OCI-LY1 (cell line): ENCODE data around the gene CHRNB2.

Experiments
- EZH2 ChIP-seq: fragments of 200-600 bp; sonication (generic), shearing (Covaris generic); IDR thresholded peaks from 2 replicates; pipeline ENCODE4 v1.8.0; 2017; ENCODE audit warnings: borderline replicate concordance, mixed run types, mild to moderate bottlenecking, antibody characterized with exemption, low read length, moderate library complexity, mixed read lengths
- TF ChIP-seq, protein P1 (sequence below): fragments of 200-600 bp; sonication (generic), shearing (Covaris generic); IDR thresholded peaks from 2 replicates; pipeline ENCODE4 v1.5.1; 2017; ENCODE audit warnings: mild to moderate bottlenecking, antibody characterized with exemption, low read length, moderate library complexity, mixed read lengths

GRCh38 chr1:154584267-154584994, 16.9 kb downstream of the CHRNB2 start:
- TF ChIP-seq, protein P1, sequence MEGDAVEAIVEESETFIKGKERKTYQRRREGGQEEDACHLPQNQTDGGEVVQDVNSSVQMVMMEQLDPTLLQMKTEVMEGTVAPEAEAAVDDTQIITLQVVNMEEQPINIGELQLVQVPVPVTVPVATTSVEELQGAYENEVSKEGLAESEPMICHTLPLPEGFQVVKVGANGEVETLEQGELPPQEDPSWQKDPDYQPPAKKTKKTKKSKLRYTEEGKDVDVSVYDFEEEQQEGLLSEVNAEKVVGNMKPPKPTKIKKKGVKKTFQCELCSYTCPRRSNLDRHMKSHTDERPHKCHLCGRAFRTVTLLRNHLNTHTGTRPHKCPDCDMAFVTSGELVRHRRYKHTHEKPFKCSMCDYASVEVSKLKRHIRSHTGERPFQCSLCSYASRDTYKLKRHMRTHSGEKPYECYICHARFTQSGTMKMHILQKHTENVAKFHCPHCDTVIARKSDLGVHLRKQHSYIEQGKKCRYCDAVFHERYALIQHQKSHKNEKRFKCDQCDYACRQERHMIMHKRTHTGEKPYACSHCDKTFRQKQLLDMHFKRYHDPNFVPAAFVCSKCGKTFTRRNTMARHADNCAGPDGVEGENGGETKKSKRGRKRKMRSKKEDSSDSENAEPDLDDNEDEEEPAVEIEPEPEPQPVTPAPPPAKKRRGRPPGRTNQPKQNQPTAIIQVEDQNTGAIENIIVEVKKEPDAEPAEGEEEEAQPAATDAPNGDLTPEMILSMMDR: peak; percentile 39; the same call in 1 of the 2 replicates
- no peak for TF ChIP-seq EZH2
